GM18526 (cell line): ENCODE data around the gene PRDM15.

ENCODE experiments used
- POLR2A ChIP-seq: IDR thresholded peaks from 3 replicates; pipeline ENCODE4 v1.6.1; 2011; ENCODE audit not compliant: insufficient read length; ENCODE audit errors: extremely low read depth

PRDM15 gene

DNA sequence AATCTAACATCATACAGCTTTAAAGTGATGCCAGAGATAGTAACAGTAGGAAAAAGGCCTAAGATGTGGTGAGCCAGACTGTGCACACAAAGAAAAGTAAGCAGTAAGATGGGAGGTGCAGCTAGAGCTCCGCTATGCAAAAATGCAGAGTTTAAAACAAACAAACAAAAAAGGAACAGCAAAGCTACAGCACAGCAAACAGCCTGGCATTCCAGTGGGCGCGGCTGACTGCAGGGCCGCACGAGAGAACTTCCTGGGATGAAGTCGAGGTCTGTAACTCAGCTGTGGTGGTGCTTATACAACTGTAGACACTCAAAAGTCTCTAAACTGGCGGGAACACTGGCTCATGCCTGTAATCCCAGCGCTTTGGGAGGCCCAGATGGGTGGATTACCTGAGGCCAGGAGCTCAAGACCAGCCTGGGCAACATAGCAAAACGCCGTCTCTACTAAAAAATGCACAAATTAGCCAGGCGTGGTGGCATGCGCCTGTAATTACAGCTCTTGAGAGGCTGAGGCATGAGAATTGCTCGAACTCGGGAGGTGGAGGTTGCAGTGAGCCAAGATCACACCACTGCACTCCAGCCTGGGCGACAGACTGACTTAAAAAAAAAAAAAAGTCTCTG, 30.1 kb downstream of the PRDM15 start:
- TF ChIP-seq POLR2A: no peak

DNA sequence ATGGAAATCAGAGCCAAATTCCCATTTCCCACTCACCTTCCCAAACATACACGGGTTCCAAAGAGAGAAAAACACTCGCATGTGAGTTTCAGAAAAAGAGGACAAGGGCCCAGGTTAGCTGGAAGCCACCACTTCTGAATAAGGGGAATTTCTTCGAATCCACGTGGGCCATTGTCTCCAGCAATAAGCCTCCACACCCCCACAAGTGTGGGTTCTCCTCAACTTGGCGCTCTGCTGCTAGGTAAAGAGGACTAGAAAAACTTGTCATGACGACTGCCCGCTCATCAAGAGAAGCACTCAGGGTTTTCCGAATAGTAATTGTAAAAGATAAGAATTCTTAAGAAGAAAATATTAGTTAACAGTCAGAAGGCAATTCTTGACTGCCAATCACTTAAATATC, 30.6 kb downstream of the PRDM15 start:
- TF ChIP-seq POLR2A: no peak

DNA sequence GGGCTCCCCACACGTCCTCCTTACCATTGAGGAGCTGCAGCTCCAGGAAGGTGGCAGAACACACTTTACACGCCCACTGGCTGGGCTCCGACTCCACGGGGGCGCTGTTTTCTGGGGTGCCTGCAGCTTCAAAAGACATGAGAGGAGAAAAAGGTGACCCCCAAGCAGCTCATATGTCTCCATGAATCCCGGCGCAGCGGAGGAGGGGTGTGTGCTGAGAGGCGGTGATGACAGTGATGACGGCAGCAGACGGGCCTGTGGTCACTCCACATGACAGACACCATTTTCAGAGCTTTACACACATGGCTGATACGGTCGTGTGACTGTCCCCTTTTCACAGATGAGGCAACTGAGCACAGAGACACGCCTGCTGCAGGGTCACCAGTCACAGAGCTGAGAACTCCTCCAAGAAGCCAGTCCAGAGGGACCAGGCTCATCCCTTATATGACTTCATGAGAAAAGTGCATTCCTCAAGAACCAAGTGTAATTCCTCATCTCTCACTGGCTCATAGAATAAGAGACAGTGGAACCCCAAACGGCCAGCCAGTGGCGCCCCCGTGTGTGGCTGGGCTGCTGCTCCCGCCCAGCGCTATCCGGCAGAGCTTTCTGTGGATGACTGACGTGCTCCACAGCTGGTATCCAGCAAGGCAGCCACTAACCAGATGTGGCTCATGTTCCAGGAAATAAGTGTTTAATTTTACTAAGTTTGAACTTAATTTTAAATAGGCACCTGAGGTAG, 31.9 kb downstream of the PRDM15 start:
- TF ChIP-seq POLR2A: no peak

DNA sequence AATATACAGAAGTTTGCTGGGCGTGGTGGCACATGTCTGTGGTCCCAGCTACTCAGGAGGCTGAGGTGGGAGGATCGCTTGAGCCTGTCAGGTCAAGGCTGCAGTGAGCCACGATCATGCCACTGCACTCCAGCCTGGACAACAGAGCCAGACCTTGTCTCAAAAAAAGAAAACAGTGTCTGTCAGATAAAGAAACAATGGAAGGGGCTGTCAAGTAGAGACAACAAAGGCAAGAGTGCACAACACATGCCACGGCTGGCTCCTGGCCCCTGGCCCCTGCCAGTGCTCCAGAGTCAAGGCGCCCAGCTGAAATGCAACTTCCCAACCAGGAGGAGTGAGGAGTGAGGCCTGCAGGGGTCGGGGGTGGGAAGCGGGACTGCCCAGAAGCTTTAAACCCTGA, 32.6 kb downstream of the PRDM15 start:
- no peak for TF ChIP-seq POLR2A

DNA sequence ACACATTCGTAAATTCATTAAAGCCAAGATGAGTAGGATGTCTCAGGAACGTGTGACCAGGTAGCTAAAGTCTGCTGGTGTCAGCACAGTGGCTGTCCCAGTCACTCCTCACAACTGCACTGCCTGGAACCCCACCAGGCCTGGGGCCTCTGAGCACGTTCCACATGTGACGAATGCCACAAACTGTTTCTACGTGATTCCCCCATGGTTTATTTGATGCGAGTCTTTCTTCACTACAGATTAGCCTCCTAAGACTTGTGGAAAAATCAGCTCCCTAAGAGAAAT, 33.2 kb downstream of the PRDM15 start:
- no peak for TF ChIP-seq POLR2A

DNA sequence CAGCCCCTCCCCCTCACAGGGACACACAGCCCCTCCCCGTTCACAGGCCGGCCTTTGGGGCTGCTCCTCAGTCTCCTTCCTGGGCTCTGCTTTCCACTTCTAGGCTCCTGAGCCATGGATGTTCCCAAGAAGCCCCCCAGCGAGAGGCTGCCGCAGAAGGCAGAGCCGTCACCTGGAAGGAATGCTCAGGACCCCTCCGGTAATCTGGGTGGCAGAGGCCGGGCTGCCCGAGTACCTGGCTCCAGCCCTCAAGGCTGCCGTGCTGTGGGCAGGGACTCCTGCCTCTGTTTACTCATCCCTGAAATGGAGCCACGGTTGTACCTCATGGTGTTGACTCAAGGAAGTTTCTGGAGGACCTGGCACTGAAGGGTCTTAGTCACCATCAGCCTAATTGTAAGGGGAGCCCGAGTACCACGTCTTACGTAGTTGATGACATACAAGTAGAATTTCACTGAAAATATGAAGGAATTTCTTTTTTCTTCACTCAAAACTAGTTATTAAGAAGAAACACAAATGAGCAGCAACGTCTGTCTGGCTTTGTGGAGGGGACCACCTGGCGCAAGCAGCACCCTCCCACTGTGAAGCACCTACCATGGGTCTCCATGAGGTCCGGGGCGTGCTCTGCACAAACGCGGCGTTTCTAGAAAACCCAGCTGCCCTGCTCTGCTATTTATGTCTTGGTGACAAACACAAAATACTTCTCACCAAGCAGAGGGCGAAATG, 33.7 kb downstream of the PRDM15 start:
- no peak for TF ChIP-seq POLR2A

DNA sequence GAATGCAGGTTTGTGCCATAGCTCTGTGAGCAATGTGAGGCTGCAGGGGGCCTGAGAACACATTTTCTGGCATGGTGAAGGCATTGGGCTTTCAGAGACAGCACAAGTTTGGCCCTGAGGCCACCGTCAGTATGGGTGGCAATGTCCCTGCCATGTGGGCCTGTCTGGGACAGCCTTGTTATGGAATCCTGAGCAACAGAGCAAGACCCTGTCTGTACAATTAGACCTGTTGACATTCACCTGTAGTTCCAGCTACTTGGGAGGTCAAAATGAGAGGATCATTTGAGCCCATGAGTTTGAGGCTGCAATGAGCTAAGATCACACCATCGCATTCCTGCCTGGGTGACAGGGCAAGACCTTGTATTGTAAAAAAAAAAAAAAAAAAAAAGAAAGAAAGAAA, 35.6 kb downstream of the PRDM15 start:
- TF ChIP-seq POLR2A: no peak

DNA sequence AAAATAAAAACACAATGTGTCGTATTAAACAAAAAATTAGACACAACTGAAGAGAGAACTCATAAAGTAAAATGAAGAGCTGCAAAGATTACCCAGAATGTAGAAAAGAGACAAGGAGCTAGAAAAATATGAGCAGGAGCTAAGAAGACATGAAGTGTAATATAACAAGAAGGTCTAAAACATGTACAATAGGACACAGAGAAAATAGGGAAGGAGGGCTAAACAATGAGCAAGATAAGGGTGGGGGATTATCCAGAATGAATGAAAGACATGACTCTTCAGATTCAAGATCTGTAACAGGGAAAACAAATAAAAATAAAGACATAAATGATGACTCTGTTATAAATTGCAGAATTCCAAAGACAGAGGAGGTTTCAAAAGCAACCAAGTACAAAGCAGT, 38.3 kb downstream of the PRDM15 start:
- TF ChIP-seq POLR2A: no peak

DNA sequence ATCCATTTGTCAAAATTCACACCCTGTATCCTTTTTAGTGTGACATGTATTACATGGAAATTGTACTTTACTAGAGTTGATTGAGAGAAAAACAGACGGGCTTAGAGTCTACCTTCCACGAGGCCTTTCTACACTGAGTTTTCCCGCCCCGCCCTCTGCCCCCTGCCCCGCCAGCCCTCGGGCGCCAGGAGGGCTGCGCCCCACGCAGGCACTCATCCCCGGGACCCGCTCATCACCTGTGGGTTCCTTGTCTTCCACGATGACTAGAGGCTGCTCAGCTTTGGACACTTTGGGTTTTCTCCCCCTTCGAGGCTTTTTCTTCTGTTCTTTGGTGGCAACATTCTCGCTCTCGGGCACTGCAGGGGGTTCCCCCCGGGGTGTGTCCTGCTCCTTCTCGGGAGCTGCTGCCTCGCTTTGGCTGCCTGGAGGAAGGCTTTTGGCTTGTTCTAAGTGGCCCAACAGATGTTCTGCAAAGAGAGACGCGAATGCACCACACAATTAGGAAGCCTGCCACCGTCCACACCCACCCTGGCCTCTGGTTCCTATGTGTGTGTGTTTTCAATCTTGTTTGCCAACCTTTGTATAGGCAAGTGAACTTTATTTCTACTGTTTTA, 39.6 kb downstream of the PRDM15 start:
- TF ChIP-seq POLR2A: no peak

DNA sequence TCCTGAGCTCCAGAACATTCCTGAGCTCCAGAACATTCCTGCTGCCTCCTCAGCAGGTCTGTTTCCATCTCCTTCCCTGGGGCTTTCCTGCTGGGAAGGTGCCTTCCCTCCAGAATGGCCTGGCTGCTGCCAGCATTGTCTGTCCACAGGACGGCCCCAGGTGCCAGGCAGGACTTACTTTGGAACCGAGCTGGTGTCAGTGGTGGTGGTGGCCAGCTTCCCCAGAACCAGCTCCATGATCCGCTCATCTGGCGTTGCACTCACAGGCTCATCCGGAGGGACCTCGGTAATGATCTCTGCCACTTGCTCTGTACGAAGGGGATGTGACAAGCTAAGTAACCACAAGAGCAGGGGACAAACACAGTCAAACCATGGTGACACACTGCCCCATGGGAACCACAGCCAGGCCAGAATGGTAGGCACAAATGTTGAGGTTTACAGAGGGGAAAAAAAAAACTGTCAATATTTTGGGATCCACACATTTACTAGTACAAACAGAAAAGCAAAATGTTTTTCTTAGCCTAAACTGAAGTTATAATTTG, 41.3 kb downstream of the PRDM15 start:
- no peak for TF ChIP-seq POLR2A

DNA sequence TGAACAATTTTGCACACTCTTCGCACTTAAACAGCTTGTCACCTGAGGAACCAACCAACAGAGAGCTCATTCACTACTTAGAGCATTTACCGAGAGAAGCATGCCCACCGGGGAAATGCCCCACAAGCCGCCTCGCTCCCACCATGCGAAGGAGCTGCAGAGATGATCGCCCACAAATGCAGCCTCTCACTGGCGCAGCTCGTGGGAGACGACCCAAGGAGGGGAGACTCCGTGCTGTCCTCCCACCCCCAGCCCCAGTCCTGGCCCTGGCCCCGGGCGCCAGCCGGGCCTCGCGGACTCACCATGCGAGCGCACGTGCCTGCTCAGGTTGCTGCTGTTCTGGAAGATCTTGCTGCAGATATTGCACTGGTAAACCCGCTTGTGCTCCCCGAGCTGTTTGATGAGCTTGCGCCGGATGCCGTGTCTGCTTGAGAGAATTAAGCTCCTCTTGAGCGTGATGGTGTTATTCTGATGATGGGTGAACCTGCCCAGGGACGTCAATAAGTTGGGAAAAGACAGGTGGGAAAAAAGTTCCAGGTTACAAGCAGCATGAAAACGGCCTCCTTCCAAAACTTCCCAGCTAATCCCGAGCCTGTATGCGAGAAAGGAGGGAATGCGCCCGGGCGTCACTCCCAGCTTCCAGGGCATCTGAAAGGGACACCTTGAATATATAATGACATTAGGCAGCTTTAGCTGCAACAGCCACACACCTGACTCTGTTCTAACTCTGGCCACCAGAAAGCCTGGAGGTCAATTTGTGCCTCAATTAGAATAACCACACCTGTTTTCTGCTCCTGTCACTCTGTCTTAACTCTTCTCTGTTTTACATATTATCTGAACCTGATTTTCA, 42.8 kb downstream of the PRDM15 start:
- TF ChIP-seq POLR2A: no peak

DNA sequence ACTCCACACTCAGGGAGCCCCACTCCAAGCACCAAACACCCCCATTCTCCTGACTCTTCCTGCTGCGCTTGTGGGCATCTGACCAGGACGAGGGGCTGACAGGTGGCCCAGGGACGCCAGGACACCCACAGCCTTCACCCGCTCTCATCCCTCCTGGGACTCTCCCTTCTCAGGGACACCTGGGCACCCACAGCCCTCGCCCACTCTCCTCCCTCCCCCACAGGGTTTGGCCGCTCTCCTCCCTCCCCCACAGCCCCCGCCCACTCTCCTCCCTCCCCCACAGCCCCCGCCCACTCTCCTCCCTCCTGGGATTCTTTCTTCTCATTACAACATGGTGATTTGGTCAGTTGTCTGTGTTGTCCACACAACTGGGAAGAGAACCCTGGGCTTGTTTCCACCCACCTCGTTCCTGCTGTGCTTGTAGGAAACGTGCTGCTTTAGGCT, 43.4 kb downstream of the PRDM15 start:
- TF ChIP-seq POLR2A: no peak

DNA sequence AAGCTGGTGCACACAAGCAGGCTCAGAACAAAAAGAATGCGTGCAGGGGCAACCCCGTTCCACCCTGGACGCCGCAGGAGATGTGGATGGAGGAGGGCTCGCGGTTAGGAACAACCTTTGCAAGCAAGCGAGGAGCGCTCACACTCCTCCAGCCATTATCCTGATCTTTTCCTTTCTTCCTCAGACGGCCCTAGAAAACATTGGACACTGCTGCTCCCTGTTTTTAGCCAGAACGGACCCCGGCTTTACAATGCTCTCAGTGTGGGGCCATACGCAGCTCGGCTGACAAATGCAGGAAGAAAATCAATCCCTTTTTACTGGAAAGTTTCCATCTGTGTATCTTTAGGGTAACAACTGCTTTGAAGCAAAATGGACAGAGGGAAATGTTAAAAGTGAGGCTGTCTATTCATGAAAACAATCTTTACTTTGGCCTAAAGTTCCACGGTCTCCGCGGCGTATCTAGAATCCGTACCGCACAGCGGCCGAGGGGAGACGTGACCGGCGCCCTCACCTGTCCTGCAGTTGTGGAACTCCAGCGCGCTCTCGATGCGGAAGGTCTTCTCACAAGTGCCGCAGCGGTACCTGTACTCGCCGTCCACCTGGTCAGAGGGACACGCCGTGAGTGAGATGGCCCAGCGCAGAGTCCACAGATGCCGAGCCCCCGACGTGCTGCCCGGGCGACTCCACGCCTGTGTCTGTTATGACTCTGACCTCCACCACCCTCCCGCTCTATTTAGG, 44.0 kb downstream of the PRDM15 start:
- TF ChIP-seq POLR2A: no peak

DNA sequence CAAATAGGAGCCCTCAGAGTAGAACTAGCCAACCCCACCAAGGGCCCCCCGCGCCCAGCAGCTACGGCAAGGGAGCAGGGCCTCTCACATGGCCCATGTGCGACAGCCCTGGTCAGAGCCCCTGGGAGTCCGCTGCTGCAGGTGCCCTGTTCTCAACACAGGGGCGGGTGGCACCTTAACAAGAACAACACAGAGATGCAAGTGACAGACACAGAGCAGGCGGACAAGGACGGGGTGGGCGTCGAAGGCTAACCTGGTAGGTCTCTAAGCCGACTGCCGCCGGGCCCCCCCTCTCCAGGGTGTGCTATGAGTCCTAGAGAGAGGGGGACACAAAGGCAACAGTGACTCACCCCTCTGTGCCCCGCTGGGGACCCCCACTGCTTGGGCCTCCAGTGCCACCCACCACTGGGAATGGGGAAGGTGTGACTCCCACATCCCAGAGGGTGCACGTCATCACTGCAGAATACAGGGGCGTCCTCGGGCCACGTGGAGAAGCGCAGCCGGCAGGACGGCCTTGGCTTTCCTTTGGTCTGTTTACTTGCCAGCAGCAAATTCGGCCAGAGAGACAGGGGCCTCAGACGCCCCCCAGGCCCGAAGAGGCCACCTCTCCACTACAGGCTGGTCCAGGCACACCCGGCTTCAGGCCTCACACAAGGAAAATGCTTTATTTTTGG, 44.8 kb downstream of the PRDM15 start:
- TF ChIP-seq POLR2A: no peak
